Testis (tissue), 2 donors: ENCODE measurements around the gene KCNK7.

ENCODE experiments used
- CTCF ChIP-seq, 3 experiments: fragments of 450-650 bp in 2 of 3; fragments of 200-600 bp in 1 of 3; sonication (generic) in 1 of 3; IDR thresholded peaks; one replicate each; pipeline ENCODE4 v1.5.1; 2016 to 2019; ENCODE audit warnings: antibody characterized with exemption in 3 of 3, mild to moderate bottlenecking in 2 of 3, moderate library complexity in 1 of 3
- POLR2A ChIP-seq: fragments of 450-650 bp; IDR thresholded peaks from one replicate; pipeline ENCODE4 v1.6.1; 2017; ENCODE audit warnings: antibody characterized with exemption, mild to moderate bottlenecking, moderate library complexity

DNA sequence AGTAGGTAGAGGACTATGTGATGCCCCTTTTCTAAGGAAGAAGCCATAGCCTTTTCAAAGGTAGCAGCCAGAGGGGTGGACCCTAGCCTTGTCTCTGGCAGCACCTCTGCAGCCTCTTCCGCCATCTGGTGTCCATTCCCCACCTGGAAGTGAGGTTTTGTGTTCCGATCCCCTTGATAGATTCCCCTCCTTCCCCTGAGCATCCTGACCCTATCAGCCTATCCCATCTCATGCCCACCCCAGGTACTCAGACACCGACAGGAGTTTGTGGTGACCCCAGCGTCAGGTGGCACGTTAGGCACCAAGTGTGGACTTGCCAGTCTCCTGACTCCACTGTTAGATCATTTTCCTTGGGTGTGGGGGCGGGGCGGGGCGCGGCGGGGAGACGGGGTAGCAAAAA, 23.7 kb downstream of the KCNK7 start:
- TF ChIP-seq CTCF (IDR thresholded peaks at IDR 0.05) = no peak
- no peak for TF ChIP-seq POLR2A
